HG03354 (cell line): Measurements from ENCODE around the gene GABRE.

Source experiments
- ATAC-seq: cut with Tn5 transposase; IDR thresholded peaks from one replicate; pipeline ENCODE4 v1.9.1; 2021; ENCODE audit warnings: mild to moderate bottlenecking; ENCODE audit not compliant: unreplicated experiment, poor library complexity, severe bottlenecking

Gene GABRE

GRCh38 chrX:151974336-151975227, at the start of gene GABRE:
TSS of gene GABRE (minus strand) at chrX:151974676. CDS start at chrX:151974625, 51 bp downstream.
- ATAC-seq, result no peak

- no peak for ATAC-seq
Measured at GRCh38 chrX:152020888-152021287, 46.4 kb upstream of the GABRE start.

- ATAC-seq, result no peak
Measured at GRCh38 chrX:151999813-152000212, 25.3 kb upstream of the GABRE start.

- no peak for ATAC-seq
Measured at GRCh38 chrX:151997539-151997938, 23.1 kb upstream of the GABRE start.

- no peak for ATAC-seq
Measured at GRCh38 chrX:151996347-151996746, 21.9 kb upstream of the GABRE start.

GRCh38 chrX:151994476-151994875, 20.0 kb upstream of the GABRE start:
- no peak for ATAC-seq

GRCh38 chrX:151988706-151989299, 14.3 kb upstream of the GABRE start:
- ATAC-seq, result no peak

GRCh38 chrX:151987108-151987507, 12.6 kb upstream of the GABRE start:
- no peak for ATAC-seq

GRCh38 chrX:151985955-151986354, 11.5 kb upstream of the GABRE start:
- ATAC-seq, result no peak

- ATAC-seq, result no peak
Measured at GRCh38 chrX:151985531-151985930, 11.1 kb upstream of the GABRE start.

GRCh38 chrX:151984902-151985301, 10.4 kb upstream of the GABRE start:
- ATAC-seq, result no peak

GRCh38 chrX:151984328-151984727, 9.9 kb upstream of the GABRE start:
- no peak for ATAC-seq

- ATAC-seq, result no peak
Measured at GRCh38 chrX:151983186-151983585, 8.7 kb upstream of the GABRE start.

GRCh38 chrX:151982222-151982621, 7.7 kb upstream of the GABRE start:
- ATAC-seq, result no peak

- ATAC-seq, result no peak
Measured at GRCh38 chrX:151981129-151981528, 6.7 kb upstream of the GABRE start.

GRCh38 chrX:151977923-151978322, 3.4 kb upstream of the GABRE start:
- ATAC-seq, result no peak

- ATAC-seq, result no peak
Measured at GRCh38 chrX:151977009-151977408, 2.5 kb upstream of the GABRE start.

GRCh38 chrX:151975736-151976275, 1.3 kb upstream of the GABRE start:
- no peak for ATAC-seq

GRCh38 chrX:151975228-151975593, 735 bp upstream of the GABRE start:
- no peak for ATAC-seq

- no peak for ATAC-seq
Measured at GRCh38 chrX:151973851-151974335, 583 bp downstream of the GABRE start.
